Measurements from ENCODE around the gene ROBO3. TPM values are rescaled to one million over a fixed set of nuclear protein-coding genes. Genes with fewer than 3 reads are reported as not detected.
A peak's percentile ranks its signal among the peaks of the same experiment; 100 is the strongest.

Gene ROBO3
- total RNA-seq, 1 experiment from 2014 or later, result 6.2 TPM

- no peak for DNase-seq
- no peaks in the 10 kb centered on the region for H3K9me3 ChIP-seq
- BruUV-seq (replicated peaks), result no TSS peak
- H3K36me3 Mint-ChIP-seq (ENCODE audit: insufficient read depth, unreplicated experiment), result no peaks in the 10 kb centered on the region
- H3K9me3 Mint-ChIP-seq (ENCODE audit: unreplicated experiment), result no peaks in the 10 kb centered on the region
- H3K27ac Mint-ChIP-seq (ENCODE audit: unreplicated experiment), result no peak overlapping the region
- no peaks in the 10 kb centered on the region for H3K36me3 ChIP-seq (ENCODE audit: control insufficient read depth, insufficient read depth, low read length)
- H3K4me3 Mint-ChIP-seq (ENCODE audit: unreplicated experiment), result no peak overlapping the region
- POLR2A ChIA-PET, result no interaction called here
- H3K4me1 Mint-ChIP-seq (ENCODE audit: low read depth, unreplicated experiment), result peaks cover 21% of the 10 kb centered on the region
- no peak overlapping the region for H3K4me3 ChIP-seq (ENCODE audit: low read depth, low read length)
- peaks cover 5% of the 10 kb centered on the region for H3K27me3 Mint-ChIP-seq (ENCODE audit: insufficient read depth, unreplicated experiment)
- TF ChIP-seq, protein P1, sequence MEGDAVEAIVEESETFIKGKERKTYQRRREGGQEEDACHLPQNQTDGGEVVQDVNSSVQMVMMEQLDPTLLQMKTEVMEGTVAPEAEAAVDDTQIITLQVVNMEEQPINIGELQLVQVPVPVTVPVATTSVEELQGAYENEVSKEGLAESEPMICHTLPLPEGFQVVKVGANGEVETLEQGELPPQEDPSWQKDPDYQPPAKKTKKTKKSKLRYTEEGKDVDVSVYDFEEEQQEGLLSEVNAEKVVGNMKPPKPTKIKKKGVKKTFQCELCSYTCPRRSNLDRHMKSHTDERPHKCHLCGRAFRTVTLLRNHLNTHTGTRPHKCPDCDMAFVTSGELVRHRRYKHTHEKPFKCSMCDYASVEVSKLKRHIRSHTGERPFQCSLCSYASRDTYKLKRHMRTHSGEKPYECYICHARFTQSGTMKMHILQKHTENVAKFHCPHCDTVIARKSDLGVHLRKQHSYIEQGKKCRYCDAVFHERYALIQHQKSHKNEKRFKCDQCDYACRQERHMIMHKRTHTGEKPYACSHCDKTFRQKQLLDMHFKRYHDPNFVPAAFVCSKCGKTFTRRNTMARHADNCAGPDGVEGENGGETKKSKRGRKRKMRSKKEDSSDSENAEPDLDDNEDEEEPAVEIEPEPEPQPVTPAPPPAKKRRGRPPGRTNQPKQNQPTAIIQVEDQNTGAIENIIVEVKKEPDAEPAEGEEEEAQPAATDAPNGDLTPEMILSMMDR (IDR thresholded peaks at IDR 0.05; ENCODE audit: insufficient read depth in 1 of 2, low read depth in 1 of 2, low read length in 1 of 2, severe bottlenecking in 1 of 2, unreplicated experiment in 1 of 2), result no peak
- H3K4me1 ChIP-seq, result peaks cover 18% of the 10 kb centered on the region
- intact Hi-C loops (cut with micrococcal nuclease; ENCODE audit: unreplicated experiment), result no loop called here
- CTCF ChIA-PET, result interaction anchor here (0.7 to 1.4 kb wide), 4 partner anchors 12 to 153 kb away, joined by 3 read pairs; partner anchors contain the start of gene ESAM
- no peaks in the 10 kb centered on the region for H3K27me3 ChIP-seq (replicated peaks; ENCODE audit: control insufficient read depth, insufficient read depth, low read length)
These were observed 43.1 kb upstream of the ROBO3 start for GRCh38 chr11:124821995-124822730.

DNA sequence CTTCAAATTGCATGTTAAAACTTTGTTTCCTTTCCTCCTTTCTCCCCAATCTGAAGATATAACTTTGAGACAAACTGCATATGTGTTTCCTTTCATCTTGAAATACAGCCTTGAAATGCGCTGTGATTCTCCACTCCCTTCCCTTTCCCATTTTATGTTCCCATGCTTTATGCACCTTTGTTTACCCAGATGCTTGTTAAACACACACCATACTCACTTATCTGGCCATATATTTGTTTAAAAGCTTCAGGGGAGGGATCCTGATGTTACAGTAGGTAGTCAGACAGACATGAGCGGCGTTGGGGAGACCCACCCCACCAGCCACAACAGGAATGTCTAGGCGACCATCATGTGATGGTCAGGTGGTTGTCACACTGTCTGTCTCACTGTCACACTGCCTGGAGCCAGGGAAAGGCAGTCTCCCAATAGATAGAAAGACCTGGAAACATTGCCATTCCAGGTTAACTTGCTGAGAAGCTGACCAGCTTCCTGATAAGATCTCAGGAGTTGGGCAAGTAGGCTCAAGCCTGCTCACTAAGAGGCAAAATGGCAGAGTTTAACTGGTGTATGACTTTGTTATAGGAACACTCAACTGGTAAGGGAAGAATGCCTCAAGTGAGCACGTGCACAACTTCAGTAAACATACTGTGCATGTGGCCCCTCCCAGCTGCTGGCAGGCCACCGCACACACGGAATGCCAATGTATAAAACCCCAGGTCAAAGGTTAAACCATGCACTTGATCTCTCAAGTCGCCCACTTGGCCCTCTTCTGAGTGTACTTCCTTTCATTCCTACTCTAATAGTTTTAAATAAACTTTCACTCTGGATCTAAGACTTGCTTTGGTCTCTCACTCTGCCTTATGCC, 41.5 kb upstream of the ROBO3 start:
- no TSS peak for BruUV-seq (replicated peaks)
- H3K9me3 Mint-ChIP-seq (ENCODE audit: unreplicated experiment), result no peaks in the 10 kb centered on the region
- TF ChIP-seq, protein P1 (IDR thresholded peaks at IDR 0.05; ENCODE audit: insufficient read depth in 1 of 2, low read depth in 1 of 2, low read length in 1 of 2, severe bottlenecking in 1 of 2, unreplicated experiment in 1 of 2), result no peak
- peak; percentile 50 to 60 for DNase-seq
- H3K4me3 ChIP-seq (ENCODE audit: low read depth, low read length), result no peak overlapping the region
- ChIA-PET CTCF (interaction anchor here (0.6 to 1.0 kb wide), 2 partner anchors 13 to 61 kb away, joined by 5 to 6 read pairs; no protein-coding TSS in a partner anchor), POLR2A (interaction anchor here (1.0 to 1.2 kb wide), 2 partner anchors 13 to 24 kb away, joined by 3 to 6 read pairs; partner anchors contain the start of gene MSANTD2)
- peak overlapping the region; percentile 23 for H3K27ac Mint-ChIP-seq (ENCODE audit: unreplicated experiment)
- H3K36me3 Mint-ChIP-seq (ENCODE audit: insufficient read depth, unreplicated experiment), result no peaks in the 10 kb centered on the region
- intact Hi-C loops (cut with micrococcal nuclease; ENCODE audit: unreplicated experiment), result loop anchor here (1.0 kb wide), 1 partner anchor 23 kb away; the partner anchor contains the start of gene MSANTD2
- H3K4me1 Mint-ChIP-seq (ENCODE audit: low read depth, unreplicated experiment), result peaks cover 21% of the 10 kb centered on the region
- no peaks in the 10 kb centered on the region for H3K9me3 ChIP-seq
- H3K27me3 Mint-ChIP-seq (ENCODE audit: insufficient read depth, unreplicated experiment), result no peaks in the 10 kb centered on the region
- H3K36me3 ChIP-seq (ENCODE audit: control insufficient read depth, insufficient read depth, low read length), result no peaks in the 10 kb centered on the region
- H3K27me3 ChIP-seq (replicated peaks; ENCODE audit: control insufficient read depth, insufficient read depth, low read length), result no peaks in the 10 kb centered on the region
- H3K4me3 Mint-ChIP-seq (ENCODE audit: unreplicated experiment), result peak overlapping the region; percentile 15
- peaks cover 18% of the 10 kb centered on the region for H3K4me1 ChIP-seq

DNA sequence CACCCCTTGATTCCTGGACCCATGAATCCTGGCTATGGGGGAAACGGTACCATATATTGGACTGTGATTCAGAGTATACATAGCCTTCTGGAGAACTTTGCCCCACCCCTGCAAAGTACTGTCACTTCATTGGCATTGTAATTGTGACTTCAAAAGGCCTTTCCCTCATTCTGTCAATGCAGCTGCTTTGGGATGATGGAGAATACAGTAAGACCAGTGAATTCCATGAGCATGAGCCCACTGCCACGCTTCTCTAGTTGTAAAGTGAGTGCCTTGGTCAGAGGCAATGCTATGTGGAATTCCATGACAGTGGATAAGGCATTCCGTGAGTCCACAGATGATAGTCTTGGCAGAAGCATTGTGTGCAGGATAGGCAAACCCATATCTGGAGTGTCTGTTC, 39.4 kb upstream of the ROBO3 start:
- no TSS peak for BruUV-seq (replicated peaks)
- no peak for DNase-seq
- H3K4me1 ChIP-seq, result peaks cover 18% of the 10 kb centered on the region
- TF ChIP-seq, protein P1 (IDR thresholded peaks at IDR 0.05; ENCODE audit: insufficient read depth in 1 of 2, low read depth in 1 of 2, low read length in 1 of 2, severe bottlenecking in 1 of 2, unreplicated experiment in 1 of 2), result no peak
- H3K4me3 ChIP-seq (ENCODE audit: low read depth, low read length), result no peak overlapping the region
- CTCF ChIA-PET, result interaction anchor here (0.5 kb wide), 1 partner anchor 68 kb away, joined by 3 read pairs; no protein-coding TSS in a partner anchor
- H3K4me3 Mint-ChIP-seq (ENCODE audit: unreplicated experiment), result no peak overlapping the region
- no peaks in the 10 kb centered on the region for H3K27me3 Mint-ChIP-seq (ENCODE audit: insufficient read depth, unreplicated experiment)
- no peaks in the 10 kb centered on the region for H3K27me3 ChIP-seq (replicated peaks; ENCODE audit: control insufficient read depth, insufficient read depth, low read length)
- H3K36me3 Mint-ChIP-seq (ENCODE audit: insufficient read depth, unreplicated experiment), result no peaks in the 10 kb centered on the region
- POLR2A ChIA-PET, result no interaction called here
- intact Hi-C loops (cut with micrococcal nuclease; ENCODE audit: unreplicated experiment), result no loop called here
- no peaks in the 10 kb centered on the region for H3K9me3 ChIP-seq
- no peaks in the 10 kb centered on the region for H3K36me3 ChIP-seq (ENCODE audit: control insufficient read depth, insufficient read depth, low read length)
- no peak overlapping the region for H3K27ac Mint-ChIP-seq (ENCODE audit: unreplicated experiment)
- no peaks in the 10 kb centered on the region for H3K9me3 Mint-ChIP-seq (ENCODE audit: unreplicated experiment)
- H3K4me1 Mint-ChIP-seq (ENCODE audit: low read depth, unreplicated experiment), result peaks cover 21% of the 10 kb centered on the region
